Esophagus muscularis mucosa (tissue), 3 donors: Measurements from ENCODE around the gene PRICKLE3.

ENCODE experiments used
- POLR2A ChIP-seq: fragments of 450-650 bp; IDR thresholded peaks from one replicate; pipeline ENCODE4 v1.6.1; 2017; ENCODE audit warnings: antibody characterized with exemption, moderate library complexity, mild to moderate bottlenecking, low read depth
- TF ChIP-seq, protein P1 (sequence below), 3 experiments: fragments of 200-600 bp in 2 of 3; fragments of 450-650 bp in 1 of 3; sonication (generic) in 2 of 3; IDR thresholded peaks; one replicate each; pipeline ENCODE4 v1.5.1; 2017 to 2019; ENCODE audit warnings: antibody characterized with exemption in 3 of 3, mild to moderate bottlenecking in 2 of 3, moderate library complexity in 1 of 3

DNA sequence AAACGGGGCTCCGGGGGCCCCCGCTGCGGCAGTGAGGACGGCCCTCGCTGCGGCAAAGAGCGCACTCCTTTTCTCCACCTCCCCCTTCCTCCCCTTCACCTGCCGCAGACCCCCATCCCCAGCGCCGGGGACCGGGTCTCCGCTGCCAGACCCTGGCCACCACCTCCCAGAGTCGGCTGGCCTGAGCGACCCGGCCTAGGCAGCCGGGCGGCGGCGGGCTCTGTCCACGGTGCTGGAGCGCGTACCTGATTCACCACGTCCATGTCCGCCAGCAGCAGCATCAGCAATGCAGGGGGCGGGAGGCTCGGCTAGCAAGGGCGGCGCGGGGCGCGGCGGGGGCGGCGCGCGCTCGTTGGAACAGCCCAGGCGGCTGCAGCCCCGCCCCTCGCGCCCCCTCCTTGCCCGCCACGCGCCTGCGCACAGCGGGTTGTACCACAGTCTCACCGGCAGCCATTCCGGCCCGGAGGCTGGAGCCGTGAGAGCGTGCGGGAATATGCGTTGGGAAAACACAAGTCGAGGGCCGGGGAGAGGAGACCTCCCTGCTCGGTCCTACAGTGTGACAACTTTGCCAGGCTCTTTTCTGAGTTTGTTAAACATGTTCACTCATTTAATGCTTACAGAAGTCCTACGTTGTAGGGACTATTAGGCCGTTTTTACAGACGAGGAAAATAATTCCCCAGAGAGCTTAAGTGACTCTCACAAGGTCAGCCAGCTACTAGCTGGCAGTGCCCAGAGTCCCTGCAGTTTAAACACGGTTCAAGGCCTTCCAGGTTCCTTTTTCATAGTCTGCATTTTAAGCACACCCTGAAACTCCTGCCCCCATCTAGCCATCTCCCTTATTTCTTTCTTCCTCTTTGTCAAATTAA is 14.0 kb upstream of the PRICKLE3 start, which contains the start of gene SYP:
- TF ChIP-seq, protein P1, sequence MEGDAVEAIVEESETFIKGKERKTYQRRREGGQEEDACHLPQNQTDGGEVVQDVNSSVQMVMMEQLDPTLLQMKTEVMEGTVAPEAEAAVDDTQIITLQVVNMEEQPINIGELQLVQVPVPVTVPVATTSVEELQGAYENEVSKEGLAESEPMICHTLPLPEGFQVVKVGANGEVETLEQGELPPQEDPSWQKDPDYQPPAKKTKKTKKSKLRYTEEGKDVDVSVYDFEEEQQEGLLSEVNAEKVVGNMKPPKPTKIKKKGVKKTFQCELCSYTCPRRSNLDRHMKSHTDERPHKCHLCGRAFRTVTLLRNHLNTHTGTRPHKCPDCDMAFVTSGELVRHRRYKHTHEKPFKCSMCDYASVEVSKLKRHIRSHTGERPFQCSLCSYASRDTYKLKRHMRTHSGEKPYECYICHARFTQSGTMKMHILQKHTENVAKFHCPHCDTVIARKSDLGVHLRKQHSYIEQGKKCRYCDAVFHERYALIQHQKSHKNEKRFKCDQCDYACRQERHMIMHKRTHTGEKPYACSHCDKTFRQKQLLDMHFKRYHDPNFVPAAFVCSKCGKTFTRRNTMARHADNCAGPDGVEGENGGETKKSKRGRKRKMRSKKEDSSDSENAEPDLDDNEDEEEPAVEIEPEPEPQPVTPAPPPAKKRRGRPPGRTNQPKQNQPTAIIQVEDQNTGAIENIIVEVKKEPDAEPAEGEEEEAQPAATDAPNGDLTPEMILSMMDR (IDR thresholded peaks at IDR 0.05): peak in 1 of 3 experiments; percentile 14
- TF ChIP-seq POLR2A: peak; percentile 42
